GM12878 (cell line): ENCODE results near the gene PKD1. TPM values are rescaled to one million over a fixed set of nuclear protein-coding genes. Genes with fewer than 3 reads are reported as not detected.

Experiments
- ATAC-seq: fragments of 200-7000 bp; cut with Tn5 transposase; 3 replicates; pipeline ENCODE4 v1.9.1; 2020; ENCODE audit warnings: mild to moderate bottlenecking, moderate library complexity
- BruUV-seq: library from RNA; stranded (reverse); fragments of 400-500 nt; replicated peaks from 2 replicates; lab custom pipeline; 2021; lab: Mats Ljungman, UMichigan
- CTCF ChIA-PET: fragments of 300-600 bp; sonication (Branson Sonifier 250); formaldehyde crosslinking; extraction: SDS; loops from one replicate; lab custom pipeline; 2021; ENCODE audit warnings: inconsistent platforms; lab: Yijun Ruan, JAX
- POLR2A ChIA-PET: fragments of 350-600 bp; formaldehyde crosslinking; extraction: SDS; loops from one replicate; lab custom pipeline; 2021; ENCODE audit warnings: inconsistent platforms; lab: Charles Lee
- RAD21 ChIA-PET: fragments of 300-600 bp; sonication (Branson Sonifier 250); formaldehyde crosslinking; loops from one replicate; lab custom pipeline; 2023; ENCODE audit warnings: antibody characterized with exemption; ENCODE audit not compliant: unreplicated experiment; lab: Charles Lee
- SMC1A ChIA-PET: fragments of 300-600 bp; sonication (Branson Sonifier 250); formaldehyde crosslinking; loops from one replicate; lab custom pipeline; 2023; ENCODE audit not compliant: unreplicated experiment, uncharacterized antibody; lab: Charles Lee
- DNase-seq: peaks from one replicate; pipeline ENCODE4 v3.0.0-alpha.2; 2011; ENCODE audit warnings: low read depth, low spot score
- FAIRE-seq: peaks from 3 replicates; lab custom pipeline; 2011; peaks lifted over from hg19 to GRCh38; lab: Jason Lieb, UNC
- H2AFZ ChIP-seq: 2 replicates; pipeline ENCODE4 v1.6.0; 2011; ENCODE audit warnings: low read depth, low read length, control low read depth; ENCODE audit not compliant: control insufficient read depth
- H3K27ac ChIP-seq: 2 replicates; pipeline ENCODE4 v1.5.1; 2011; ENCODE audit warnings: control low read depth; ENCODE audit not compliant: control insufficient read depth, insufficient read depth
- H3K27me3 ChIP-seq, 2 experiments: replicated peaks in 1 of 2; 2 replicates each; pipeline versions ENCODE4 v1.6.0 to v1.6.1; 2011; ENCODE audit warnings: low read length in 1 of 2; ENCODE audit not compliant: control insufficient read depth in 2 of 2, insufficient read depth in 2 of 2
- H3K36me3 ChIP-seq, 2 experiments: 2 replicates each; pipeline ENCODE4 v1.5.1; 2011; ENCODE audit warnings: low read length in 1 of 2; ENCODE audit not compliant: control insufficient read depth in 2 of 2, insufficient read depth in 2 of 2
- H3K4me1 ChIP-seq: 2 replicates; pipeline ENCODE4 v1.6.1; 2011; ENCODE audit warnings: mild to moderate bottlenecking, low read length, moderate library complexity, mixed read lengths; ENCODE audit not compliant: control insufficient read depth, insufficient read depth
- H3K4me2 ChIP-seq: 2 replicates; pipeline ENCODE4 v1.6.0; 2011; ENCODE audit warnings: control low read depth; ENCODE audit not compliant: control insufficient read depth, insufficient read depth
- H3K4me3 ChIP-seq: fragments of 200-600 bp; sonication (generic); 2 replicates; pipeline ENCODE4 v1.5.1; 2016
- H3K79me2 ChIP-seq: 2 replicates; pipeline ENCODE4 v1.6.0; 2011; ENCODE audit warnings: low read length; ENCODE audit not compliant: control insufficient read depth, insufficient read depth
- H3K9ac ChIP-seq: 2 replicates; pipeline ENCODE4 v1.8.0; 2011; ENCODE audit warnings: low read length, control low read depth, mixed read lengths; ENCODE audit not compliant: control insufficient read depth, insufficient read depth
- H3K9me3 ChIP-seq: replicated peaks from 3 replicates; pipeline ENCODE4 v1.5.1; 2011; ENCODE audit warnings: mild to moderate bottlenecking, low read length; ENCODE audit not compliant: control insufficient read depth, insufficient read depth
- H4K20me1 ChIP-seq: 2 replicates; pipeline ENCODE4 v1.6.0; 2011; ENCODE audit not compliant: control insufficient read depth, insufficient read depth
- HDAC6 ChIP-seq: fragments of 200-600 bp; sonication (generic); IDR thresholded peaks from one replicate; pipeline ENCODE4 v1.8.0; 2017; ENCODE audit warnings: antibody characterized with exemption; ENCODE audit not compliant: unreplicated experiment
- KAT2A ChIP-seq: conservative IDR thresholded peaks from 2 replicates; pipeline ENCODE4 v1.6.1; 2011; ENCODE audit warnings: low read depth, low read length; ENCODE audit not compliant: control insufficient read depth
- MXI1 ChIP-seq: fragments of 150-350 bp; IDR thresholded peaks from 2 replicates; pipeline ENCODE4 v1.6.1; 2011; ENCODE audit warnings: low read depth, mild to moderate bottlenecking, inconsistent platforms, low read length, improper control_type of control experiment
- MYC ChIP-seq: IDR thresholded peaks from 2 replicates; pipeline ENCODE4 v1.6.1; 2011; ENCODE audit warnings: mild to moderate bottlenecking, low read length, moderate library complexity, inconsistent platforms; ENCODE audit not compliant: insufficient read depth, insufficient replicate concordance, insufficient read length, severe bottlenecking
- NBN ChIP-seq: fragments of 450-650 bp; IDR thresholded peaks from 2 replicates; pipeline ENCODE4 v1.6.1; 2016
- NR2C1 ChIP-seq: fragments of 450-650 bp; IDR thresholded peaks from 2 replicates; pipeline ENCODE4 v1.6.1; 2017; ENCODE audit warnings: antibody characterized with exemption, mild to moderate bottlenecking, moderate library complexity
- RAD21 ChIP-seq: IDR thresholded peaks from 2 replicates; pipeline ENCODE4 v1.6.1; 2011; ENCODE audit warnings: mild to moderate bottlenecking, low read depth, low read length, moderate library complexity; ENCODE audit not compliant: insufficient read depth
- SRF ChIP-seq, 2 experiments: IDR thresholded peaks; 2 replicates each; pipeline ENCODE4 v1.6.1; 2011; ENCODE audit warnings: low read depth in 2 of 2, low read length in 2 of 2, mild to moderate bottlenecking in 1 of 2, moderate library complexity in 1 of 2
- TCF12 ChIP-seq: IDR thresholded peaks from 2 replicates; pipeline ENCODE4 v1.6.1; 2011; ENCODE audit warnings: low read depth, mild to moderate bottlenecking, low read length
- WGBS: methylation state at CpG from one replicate; pipeline ENCODE4 v1.1.6; 2016; ENCODE audit warnings: low lambda C conversion rate; ENCODE audit not compliant: insufficient replicate concordance, insufficient coverage; ENCODE audit errors: missing lambda C conversion rate; 5-methylcytosine and 5-hydroxymethylcytosine counted together
- in situ Hi-C: fragments of 300-500 bp; cut with MboI; formaldehyde crosslinking; loops from 9 replicates; pipeline ENCODE4 v1.14.3; 2018; ENCODE audit warnings: mixed read lengths
- intact Hi-C: fragments of 100-400 bp; cut with micrococcal nuclease; formaldehyde crosslinking; loops from one replicate; pipeline ENCODE4 v1.14.2; 2022; ENCODE audit not compliant: unreplicated experiment
- polyA plus RNA-seq, 11 experiments: library from polyadenylated mRNA; depleted of rRNA in 4 of 11; unstranded in 6 of 11; stranded (reverse) in 5 of 11; fragments of >200 nt; fragmentation: Nextera tagmentation in 4 of 11; fragmentation: Illumina TruSeq in 1 of 11; extraction: Ambion mirVana in 4 of 11; extraction: Trizol in 1 of 11; gene quantifications; 1 replicate in 1 of 11; 2 replicates in 10 of 11; pipeline versions ENCODE4 v1.2.1 to v1.2.3, GENCODE V29; 2011 to 2016; ENCODE audit warnings: inconsistent platforms in 2 of 11, missing spikeins in 2 of 11, low read depth in 1 of 11
- total RNA-seq, 4 experiments: library from RNA; depleted of rRNA in 3 of 4; stranded (reverse); fragments of >200 nt in 3 of 4; fragmentation: Illumina TruSeq in 1 of 4; extraction: Trizol in 1 of 4; gene quantifications; 2 replicates each; pipeline versions ENCODE4 v1.2.1 to v1.2.3, GENCODE V29; 2013 to 2021
- TF ChIP-seq, protein P1 (sequence below): fragments of 450-650 bp; IDR thresholded peaks from 2 replicates; pipeline ENCODE4 v1.6.1; 2017; ENCODE audit warnings: mild to moderate bottlenecking, moderate library complexity
- TF ChIP-seq, protein P2 (sequence below): fragments of 450-650 bp; IDR thresholded peaks from 2 replicates; pipeline ENCODE4 v1.6.1; 2017; ENCODE audit warnings: mild to moderate bottlenecking

PKD1 gene
- total and polyA plus RNA-seq, 10 of the 15 experiments (the other 5 are each of a cell fraction or from before 2014, with no cell fraction given), result 0.11 to 62.0 (median 6.1) TPM

DNA sequence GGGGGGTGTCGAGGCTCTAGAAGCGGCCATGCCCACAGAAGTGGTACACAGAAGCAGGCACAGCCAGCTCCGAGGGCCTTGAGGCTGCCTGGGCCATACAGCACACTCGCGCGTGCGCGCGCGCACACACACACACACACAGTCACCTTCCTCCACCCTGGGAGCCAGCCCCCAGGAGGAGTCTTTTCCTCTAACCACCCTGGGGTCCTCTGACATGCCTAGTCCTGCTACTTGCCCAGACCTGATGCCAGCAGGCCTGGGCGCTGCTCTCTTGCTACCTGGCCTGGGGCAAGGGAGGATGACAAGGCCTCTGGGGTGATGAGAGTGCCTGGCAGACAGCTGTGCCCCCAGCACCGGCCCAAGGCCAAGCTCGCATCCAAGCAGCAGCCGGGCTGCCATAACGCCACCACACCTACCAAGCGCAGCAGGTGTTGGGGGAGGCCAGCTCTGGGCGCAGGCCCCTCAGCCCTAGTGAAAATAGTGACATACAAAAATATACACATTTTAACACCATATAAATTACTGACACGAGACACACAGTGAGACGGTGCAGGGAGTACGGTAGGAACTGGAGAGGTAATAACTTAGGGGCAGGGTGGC, 46.8 kb downstream of the PKD1 start:
- CTCF ChIA-PET, result interaction anchor here (1.1 kb wide), 1 partner anchor 66 kb away, joined by 3 read pairs; no protein-coding TSS in a partner anchor
- DNase-seq, result no peak
- in situ Hi-C loops, result loop anchor here (10.0 kb wide), 1 partner anchor 56 kb away; the partner anchor contains the start of gene RAB26
- no peak overlapping the region for H3K4me2 ChIP-seq
- H3K79me2 ChIP-seq, result no peaks in the 10 kb centered on the region
- POLR2A ChIA-PET, result no interaction called here
- H3K36me3 ChIP-seq, result peaks cover 0 to 6% of the 10 kb centered on the region in 2 experiments; a peak in 3 of 4 replicates
- no peak for FAIRE-seq
- no peak overlapping the region for H3K27ac ChIP-seq
- H2AFZ ChIP-seq, result no peak overlapping the region
- H4K20me1 ChIP-seq, result no peaks in the 10 kb centered on the region
- H3K9me3 ChIP-seq, result no peaks in the 10 kb centered on the region
- WGBS, result 80% methylated on average over 20 of the region's 20 CpGs
- TSS peak; percentile 61 for BruUV-seq
- no peak for ATAC-seq
- no peaks in the 10 kb centered on the region for H3K27me3 ChIP-seq
- TF ChIP-seq, protein P1, sequence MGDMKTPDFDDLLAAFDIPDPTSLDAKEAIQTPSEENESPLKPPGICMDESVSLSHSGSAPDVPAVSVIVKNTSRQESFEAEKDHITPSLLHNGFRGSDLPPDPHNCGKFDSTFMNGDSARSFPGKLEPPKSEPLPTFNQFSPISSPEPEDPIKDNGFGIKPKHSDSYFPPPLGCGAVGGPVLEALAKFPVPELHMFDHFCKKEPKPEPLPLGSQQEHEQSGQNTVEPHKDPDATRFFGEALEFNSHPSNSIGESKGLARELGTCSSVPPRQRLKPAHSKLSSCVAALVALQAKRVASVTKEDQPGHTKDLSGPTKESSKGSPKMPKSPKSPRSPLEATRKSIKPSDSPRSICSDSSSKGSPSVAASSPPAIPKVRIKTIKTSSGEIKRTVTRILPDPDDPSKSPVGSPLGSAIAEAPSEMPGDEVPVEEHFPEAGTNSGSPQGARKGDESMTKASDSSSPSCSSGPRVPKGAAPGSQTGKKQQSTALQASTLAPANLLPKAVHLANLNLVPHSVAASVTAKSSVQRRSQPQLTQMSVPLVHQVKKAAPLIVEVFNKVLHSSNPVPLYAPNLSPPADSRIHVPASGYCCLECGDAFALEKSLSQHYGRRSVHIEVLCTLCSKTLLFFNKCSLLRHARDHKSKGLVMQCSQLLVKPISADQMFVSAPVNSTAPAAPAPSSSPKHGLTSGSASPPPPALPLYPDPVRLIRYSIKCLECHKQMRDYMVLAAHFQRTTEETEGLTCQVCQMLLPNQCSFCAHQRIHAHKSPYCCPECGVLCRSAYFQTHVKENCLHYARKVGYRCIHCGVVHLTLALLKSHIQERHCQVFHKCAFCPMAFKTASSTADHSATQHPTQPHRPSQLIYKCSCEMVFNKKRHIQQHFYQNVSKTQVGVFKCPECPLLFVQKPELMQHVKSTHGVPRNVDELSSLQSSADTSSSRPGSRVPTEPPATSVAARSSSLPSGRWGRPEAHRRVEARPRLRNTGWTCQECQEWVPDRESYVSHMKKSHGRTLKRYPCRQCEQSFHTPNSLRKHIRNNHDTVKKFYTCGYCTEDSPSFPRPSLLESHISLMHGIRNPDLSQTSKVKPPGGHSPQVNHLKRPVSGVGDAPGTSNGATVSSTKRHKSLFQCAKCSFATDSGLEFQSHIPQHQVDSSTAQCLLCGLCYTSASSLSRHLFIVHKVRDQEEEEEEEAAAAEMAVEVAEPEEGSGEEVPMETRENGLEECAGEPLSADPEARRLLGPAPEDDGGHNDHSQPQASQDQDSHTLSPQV, result no peak
- no peak for TF ChIP-seq MYC
- TF ChIP-seq NBN, result no peak
- TF ChIP-seq MXI1, result no peak
- TF ChIP-seq, protein P2, sequence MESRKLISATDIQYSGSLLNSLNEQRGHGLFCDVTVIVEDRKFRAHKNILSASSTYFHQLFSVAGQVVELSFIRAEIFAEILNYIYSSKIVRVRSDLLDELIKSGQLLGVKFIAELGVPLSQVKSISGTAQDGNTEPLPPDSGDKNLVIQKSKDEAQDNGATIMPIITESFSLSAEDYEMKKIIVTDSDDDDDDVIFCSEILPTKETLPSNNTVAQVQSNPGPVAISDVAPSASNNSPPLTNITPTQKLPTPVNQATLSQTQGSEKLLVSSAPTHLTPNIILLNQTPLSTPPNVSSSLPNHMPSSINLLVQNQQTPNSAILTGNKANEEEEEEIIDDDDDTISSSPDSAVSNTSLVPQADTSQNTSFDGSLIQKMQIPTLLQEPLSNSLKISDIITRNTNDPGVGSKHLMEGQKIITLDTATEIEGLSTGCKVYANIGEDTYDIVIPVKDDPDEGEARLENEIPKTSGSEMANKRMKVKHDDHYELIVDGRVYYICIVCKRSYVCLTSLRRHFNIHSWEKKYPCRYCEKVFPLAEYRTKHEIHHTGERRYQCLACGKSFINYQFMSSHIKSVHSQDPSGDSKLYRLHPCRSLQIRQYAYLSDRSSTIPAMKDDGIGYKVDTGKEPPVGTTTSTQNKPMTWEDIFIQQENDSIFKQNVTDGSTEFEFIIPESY, result no peak
- TF ChIP-seq SRF (IDR thresholded peaks at IDR 0.05; ENCODE audit: low read depth in 2 of 2, low read length in 2 of 2), result no peak
- no peak for TF ChIP-seq HDAC6
- TF ChIP-seq KAT2A, result no peak
- no peak for TF ChIP-seq RAD21
- TF ChIP-seq NR2C1, result no peak
- TF ChIP-seq TCF12, result no peak
- no peaks in the 10 kb centered on the region for H3K4me1 ChIP-seq
- RAD21 ChIA-PET, result no interaction called here
- SMC1A ChIA-PET, result no interaction called here
- intact Hi-C loops, result no loop called here
- no peak overlapping the region for H3K9ac ChIP-seq
- H3K4me3 ChIP-seq, result no peak overlapping the region
